ENCODE measurements around the gene BDKRB2. TPM values are rescaled to one million over a fixed set of nuclear protein-coding genes. Genes with fewer than 3 reads are reported as not detected.

The BDKRB2 gene
- total and polyA plus RNA-seq, 12 donors, result 0.18 to 6.8 (median 1.6) TPM

DNA sequence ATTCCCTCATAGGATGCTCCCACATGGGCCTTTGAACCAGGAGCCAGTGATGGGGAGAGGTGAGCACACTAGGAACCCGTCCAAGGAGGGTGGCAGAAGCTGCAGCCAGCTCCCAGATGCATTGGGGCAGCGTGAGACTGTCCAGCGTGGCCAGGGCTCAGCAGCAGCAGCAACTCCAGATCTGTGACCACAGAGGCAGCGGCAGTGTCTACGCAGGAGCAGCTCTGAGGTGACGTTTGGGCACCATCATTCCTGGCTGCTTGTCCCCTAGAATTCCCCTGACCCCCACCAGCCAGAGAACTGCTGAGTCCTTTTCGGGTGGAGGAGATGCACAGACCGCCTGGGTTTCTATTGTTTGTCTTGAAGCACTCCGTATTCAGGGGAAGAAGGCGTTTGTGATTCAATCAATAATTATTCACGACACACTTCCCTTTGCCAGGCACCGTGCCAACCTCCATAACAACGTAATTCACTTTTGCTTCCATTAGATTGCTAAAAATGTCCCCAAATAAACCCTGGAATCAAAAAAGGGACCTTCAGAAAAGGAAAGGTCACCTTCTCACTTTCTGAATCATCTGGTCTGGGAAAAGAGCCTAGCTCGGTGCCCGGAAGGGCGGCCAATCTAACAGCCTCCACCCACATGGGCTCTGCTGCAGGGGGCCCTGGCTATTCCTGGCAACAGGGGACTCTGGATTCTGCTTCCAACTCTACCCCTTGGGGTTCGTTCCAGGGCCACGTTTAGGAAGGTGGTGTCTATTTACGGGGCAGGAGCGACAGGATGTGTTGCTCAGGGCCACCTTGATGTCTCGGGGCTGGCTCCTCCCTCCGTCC, 11.4 kb upstream of the BDKRB2 start:
- DNase-seq, result peak in 1 of 7 donors; percentile 60
- Histone ChIP-seq H3K27ac (no peak overlapping the region), H3K4me3 (no peak overlapping the region), H3K9me3 (replicated peaks in 1 of 3) (no peaks in the 10 kb centered on the region), H3K36me3 (replicated peaks in 1 of 2) (no peaks in the 10 kb centered on the region), H3K27me3 (no peaks in the 10 kb centered on the region), H3K4me1 (replicated peaks in 1 of 2) (no peaks in the 10 kb centered on the region)
- intact Hi-C loops (cut with DNase I), result no loop called here
- TF ChIP-seq POLR2A (IDR thresholded peaks at IDR 0.05), result no peak
- TF ChIP-seq, protein P1, sequence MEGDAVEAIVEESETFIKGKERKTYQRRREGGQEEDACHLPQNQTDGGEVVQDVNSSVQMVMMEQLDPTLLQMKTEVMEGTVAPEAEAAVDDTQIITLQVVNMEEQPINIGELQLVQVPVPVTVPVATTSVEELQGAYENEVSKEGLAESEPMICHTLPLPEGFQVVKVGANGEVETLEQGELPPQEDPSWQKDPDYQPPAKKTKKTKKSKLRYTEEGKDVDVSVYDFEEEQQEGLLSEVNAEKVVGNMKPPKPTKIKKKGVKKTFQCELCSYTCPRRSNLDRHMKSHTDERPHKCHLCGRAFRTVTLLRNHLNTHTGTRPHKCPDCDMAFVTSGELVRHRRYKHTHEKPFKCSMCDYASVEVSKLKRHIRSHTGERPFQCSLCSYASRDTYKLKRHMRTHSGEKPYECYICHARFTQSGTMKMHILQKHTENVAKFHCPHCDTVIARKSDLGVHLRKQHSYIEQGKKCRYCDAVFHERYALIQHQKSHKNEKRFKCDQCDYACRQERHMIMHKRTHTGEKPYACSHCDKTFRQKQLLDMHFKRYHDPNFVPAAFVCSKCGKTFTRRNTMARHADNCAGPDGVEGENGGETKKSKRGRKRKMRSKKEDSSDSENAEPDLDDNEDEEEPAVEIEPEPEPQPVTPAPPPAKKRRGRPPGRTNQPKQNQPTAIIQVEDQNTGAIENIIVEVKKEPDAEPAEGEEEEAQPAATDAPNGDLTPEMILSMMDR (IDR thresholded peaks at IDR 0.05), result no peak
- 39 to 49% (median 47%) methylated on average over 14 to 22 of the region's 22 CpGs for WGBS, 4 donors

GRCh38 chr14:96194262-96194656, 10.4 kb upstream of the BDKRB2 start:
- 80 to 89% (median 87%) methylated on average over 10 of the region's 10 CpGs for WGBS, 4 donors
- intact Hi-C loops (cut with DNase I), result no loop called here
- DNase-seq, result no peak
- TF ChIP-seq, protein P1 (IDR thresholded peaks at IDR 0.05), result no peak
- TF ChIP-seq POLR2A (IDR thresholded peaks at IDR 0.05), result no peak
- Histone ChIP-seq H3K9me3 (replicated peaks in 1 of 3) (no peaks in the 10 kb centered on the region), H3K27ac (no peak overlapping the region), H3K4me1 (replicated peaks in 1 of 2) (no peaks in the 10 kb centered on the region), H3K36me3 (replicated peaks in 1 of 2) (no peaks in the 10 kb centered on the region), H3K27me3 (no peaks in the 10 kb centered on the region), H3K4me3 (no peak overlapping the region)

GRCh38 chr14:96194657-96195431, 9.8 kb upstream of the BDKRB2 start:
- no peak overlapping the region for H3K4me3 ChIP-seq
- no peaks in the 10 kb centered on the region for H3K36me3 ChIP-seq (replicated peaks in 1 of 2)
- no peak overlapping the region for H3K27ac ChIP-seq
- TF ChIP-seq, protein P1 (IDR thresholded peaks at IDR 0.05), result no peak
- no peak for TF ChIP-seq POLR2A (IDR thresholded peaks at IDR 0.05)
- H3K27me3 ChIP-seq, result no peaks in the 10 kb centered on the region
- no peak for DNase-seq
- no peaks in the 10 kb centered on the region for H3K4me1 ChIP-seq (replicated peaks in 1 of 2)
- WGBS, 4 donors, result 62 to 74% (median 72%) methylated on average over 10 to 11 of the region's 11 CpGs
- intact Hi-C loops (cut with DNase I), result no loop called here
- H3K9me3 ChIP-seq (replicated peaks in 1 of 3), result no peaks in the 10 kb centered on the region

DNA sequence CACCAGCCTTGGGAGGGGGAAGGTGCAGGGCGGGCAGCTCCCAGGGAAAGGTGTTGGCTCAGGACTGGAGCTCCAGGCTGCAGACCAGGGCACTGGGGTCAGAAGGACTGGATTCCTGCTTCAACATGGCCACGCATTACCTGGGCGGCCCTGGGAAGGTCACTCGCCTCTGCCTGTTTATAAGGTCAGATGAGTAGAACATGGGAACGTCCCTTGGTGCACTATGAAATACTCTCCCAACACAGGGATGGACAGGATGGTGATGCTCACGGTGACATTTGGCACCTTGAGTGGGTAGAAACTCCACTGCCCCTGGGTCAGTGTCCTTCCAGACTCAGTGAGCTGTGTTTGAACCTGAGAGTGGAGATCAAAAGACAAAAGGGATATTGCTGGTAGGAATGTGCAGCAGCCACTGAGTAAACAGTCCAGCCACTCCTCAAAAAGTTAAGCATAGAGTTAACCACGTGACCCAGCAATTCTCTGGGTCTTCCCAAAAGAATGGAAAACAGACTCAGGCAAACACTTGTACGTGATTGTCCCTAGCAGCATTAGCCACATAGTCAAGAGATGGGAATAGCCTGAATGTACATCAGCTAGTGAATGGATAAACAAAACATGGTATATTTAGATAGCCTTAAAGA, 9.1 kb upstream of the BDKRB2 start:
- intact Hi-C loops (cut with DNase I), result no loop called here
- no peaks in the 10 kb centered on the region for H3K36me3 ChIP-seq (replicated peaks in 1 of 2)
- whole genome bisulfite sequencing, 4 donors, result 73 to 86% (median 81%) methylated on average over 4 to 8 of the region's 8 CpGs
- H3K27me3 ChIP-seq, result no peaks in the 10 kb centered on the region
- no peak for DNase-seq
- no peaks in the 10 kb centered on the region for H3K4me1 ChIP-seq (replicated peaks in 1 of 2)
- H3K4me3 ChIP-seq, result no peak overlapping the region
- TF ChIP-seq, protein P1 (IDR thresholded peaks at IDR 0.05), result no peak
- no peak for TF ChIP-seq POLR2A (IDR thresholded peaks at IDR 0.05)
- no peak overlapping the region for H3K27ac ChIP-seq
- H3K9me3 ChIP-seq (replicated peaks in 1 of 3), result no peaks in the 10 kb centered on the region

Measured in adrenal gland (tissue), 12 donors.